Ovary (tissue), 3 donors: ENCODE results near the gene NPAT.

Experiments used
- CTCF ChIP-seq, 3 donors: fragments of 450-650 bp in 2 of 3; fragments of 200-600 bp in 1 of 3; IDR thresholded peaks; one replicate each; pipeline versions ENCODE4 v1.5.1 to v1.8.0; 2016 to 2022; ENCODE audit warnings: antibody characterized with exemption in 3 of 3, mild to moderate bottlenecking in 1 of 3
- EP300 ChIP-seq: sonication (generic); formaldehyde crosslinking; IDR thresholded peaks from one replicate; pipeline ENCODE4 v1.6.1; 2017; ENCODE audit warnings: antibody characterized with exemption
- POLR2A ChIP-seq: fragments of 450-650 bp; IDR thresholded peaks from one replicate; pipeline ENCODE4 v1.6.1; 2017; ENCODE audit warnings: antibody characterized with exemption, mild to moderate bottlenecking, moderate library complexity
- donor health status: DM: no; HTN: no; CAD: no.

- TF ChIP-seq CTCF (IDR thresholded peaks at IDR 0.05), result no peak
- no peak for TF ChIP-seq EP300
- no peak for TF ChIP-seq POLR2A
These were observed 25.1 kb downstream of the NPAT start for GRCh38 chr11:108197351-108197750.
